Large intestine (tissue), 3 donors: ENCODE results near the gene STK32B. TPM values are rescaled to one million over a fixed set of nuclear protein-coding genes. Genes with fewer than 3 reads are reported as not detected.
"Not testable (repeated sequence)": the region's sequence is repeated elsewhere in the genome, so short reads cannot be mapped to it uniquely, and the experiment has no call there.

Experiments used
- DNase-seq, 2 donors: peaks; one replicate each; pipeline versions ENCODE4 v3.0.0 to v3.0.0-alpha.2; 2013
- H3K27ac ChIP-seq: one replicate; pipeline ENCODE4 v1.5.1; 2013; ENCODE audit warnings: low read length
- H3K27me3 ChIP-seq: 2 replicates; pipeline ENCODE4 v1.6.1; 2013; ENCODE audit warnings: low read length; ENCODE audit not compliant: control insufficient read depth, insufficient read depth
- H3K36me3 ChIP-seq: 2 replicates; pipeline ENCODE4 v1.6.1; 2013; ENCODE audit warnings: low read length; ENCODE audit not compliant: control insufficient read depth, insufficient read depth
- H3K4me1 ChIP-seq: one replicate; pipeline ENCODE4 v1.6.1; 2013; ENCODE audit warnings: low read length; ENCODE audit not compliant: control insufficient read depth, insufficient read depth
- H3K4me3 ChIP-seq: one replicate; pipeline ENCODE4 v1.5.1; 2013; ENCODE audit warnings: low read length
- H3K9me3 ChIP-seq: one replicate; pipeline ENCODE4 v1.6.1; 2013; ENCODE audit warnings: mild to moderate bottlenecking, low read depth, low read length, moderate library complexity; ENCODE audit not compliant: control insufficient read depth
- WGBS: methylation state at CpG from one replicate; pipeline ENCODE4 v1.1.5; 2013; ENCODE audit warnings: low lambda C conversion rate; ENCODE audit not compliant: insufficient coverage; 5-methylcytosine and 5-hydroxymethylcytosine counted together
- polyA plus RNA-seq: library from polyadenylated mRNA; unstranded; fragments of 120-200 nt; gene quantifications from one replicate; pipeline ENCODE4 v1.2.1, GENCODE V29; 2013

Gene STK32B
- polyA plus RNA-seq, 1 donor, result 1.6 TPM

GRCh38 chr4:5215321-5215720 is 164.0 kb downstream of the STK32B start:
- DNase-seq, result no peak
- Histone ChIP-seq H3K27me3 (no peaks in the 10 kb centered on the region), H3K9me3 (no peaks in the 10 kb centered on the region), H3K4me1 (no peaks in the 10 kb centered on the region), H3K27ac (no peak overlapping the region), H3K36me3 (no peaks in the 10 kb centered on the region), H3K4me3 (no peak overlapping the region)
- no CpG with 5 or more reads among the region's 2 CpGs for WGBS

- no peak overlapping the region for H3K4me3 ChIP-seq
Measured at GRCh38 chr4:5217421-5217820, 166.1 kb downstream of the STK32B start.

GRCh38 chr4:5218376-5219069 is 167.2 kb downstream of the STK32B start:
- DNase-seq, result no peak
- Histone ChIP-seq H3K27me3 (no peaks in the 10 kb centered on the region), H3K27ac (no peak overlapping the region), H3K4me1 (no peaks in the 10 kb centered on the region), H3K9me3 (no peaks in the 10 kb centered on the region), H3K36me3 (no peaks in the 10 kb centered on the region), H3K4me3 (no peak overlapping the region)
- no CpG with 5 or more reads among the region's 12 CpGs for WGBS

More at GRCh38 chr4:5217421-5217820, 166.1 kb downstream of the STK32B start:
- no peak overlapping the region for H3K27ac ChIP-seq
- WGBS, result no CpG with 5 or more reads among the region's 1 CpG
- H3K27me3 ChIP-seq, result no peaks in the 10 kb centered on the region
- H3K4me1 ChIP-seq, result no peaks in the 10 kb centered on the region
- H3K9me3 ChIP-seq, result no peaks in the 10 kb centered on the region
- H3K36me3 ChIP-seq, result no peaks in the 10 kb centered on the region
- no peak for DNase-seq

GRCh38 chr4:5220028-5220427 is 168.7 kb downstream of the STK32B start:
- no peaks in the 10 kb centered on the region for H3K4me1 ChIP-seq
- H3K36me3 ChIP-seq, result no peaks in the 10 kb centered on the region
- no peaks in the 10 kb centered on the region for H3K27me3 ChIP-seq
- H3K9me3 ChIP-seq, result no peaks in the 10 kb centered on the region
- WGBS, result no CpG with 5 or more reads among the region's 4 CpGs
- DNase-seq, result no peak
- H3K4me3 ChIP-seq, result no peak overlapping the region
- no peak overlapping the region for H3K27ac ChIP-seq

GRCh38 chr4:5222047-5222446 is 170.8 kb downstream of the STK32B start:
- Histone ChIP-seq H3K4me3 (no peak overlapping the region), H3K27ac (no peak overlapping the region), H3K9me3 (no peaks in the 10 kb centered on the region), H3K4me1 (no peaks in the 10 kb centered on the region), H3K36me3 (no peaks in the 10 kb centered on the region), H3K27me3 (no peaks in the 10 kb centered on the region)
- no peak for DNase-seq

GRCh38 chr4:5222951-5223350 is 171.7 kb downstream of the STK32B start:
- Histone ChIP-seq H3K4me3 (no peak overlapping the region), H3K36me3 (no peaks in the 10 kb centered on the region), H3K9me3 (no peaks in the 10 kb centered on the region), H3K4me1 (no peaks in the 10 kb centered on the region), H3K27ac (no peak overlapping the region), H3K27me3 (no peaks in the 10 kb centered on the region)
- no CpG with 5 or more reads among the region's 1 CpG for WGBS
- DNase-seq, result no peak

GRCh38 chr4:5224340-5224739 is 173.1 kb downstream of the STK32B start:
- Histone ChIP-seq H3K27me3 (no peaks in the 10 kb centered on the region), H3K4me1 (no peaks in the 10 kb centered on the region), H3K4me3 (no peak overlapping the region), H3K9me3 (no peaks in the 10 kb centered on the region), H3K36me3 (no peaks in the 10 kb centered on the region), H3K27ac (no peak overlapping the region)
- WGBS, result no CpG with 5 or more reads among the region's 1 CpG
- DNase-seq, result no peak

- H3K36me3 ChIP-seq, result no peaks in the 10 kb centered on the region
- H3K4me1 ChIP-seq, result no peaks in the 10 kb centered on the region
- WGBS, result no CpG with 5 or more reads among the region's 1 CpG
- no peak for DNase-seq
- no peak overlapping the region for H3K27ac ChIP-seq
- no peaks in the 10 kb centered on the region for H3K9me3 ChIP-seq
- H3K4me3 ChIP-seq, result no peak overlapping the region
- no peaks in the 10 kb centered on the region for H3K27me3 ChIP-seq
Measured at GRCh38 chr4:5232549-5232948, 181.3 kb downstream of the STK32B start.

- Histone ChIP-seq H3K9me3 (no peaks in the 10 kb centered on the region), H3K27ac (no peak overlapping the region), H3K27me3 (no peaks in the 10 kb centered on the region), H3K4me1 (no peaks in the 10 kb centered on the region), H3K4me3 (no peak overlapping the region), H3K36me3 (no peaks in the 10 kb centered on the region)
- no peak for DNase-seq
- no CpG with 5 or more reads among the region's 3 CpGs for WGBS
Measured at GRCh38 chr4:5237086-5237660, 185.9 kb downstream of the STK32B start.

- H3K27ac ChIP-seq, result no peak overlapping the region
- H3K4me1 ChIP-seq, result no peaks in the 10 kb centered on the region
- no peak overlapping the region for H3K4me3 ChIP-seq
- no peaks in the 10 kb centered on the region for H3K36me3 ChIP-seq
- no peaks in the 10 kb centered on the region for H3K9me3 ChIP-seq
- no peaks in the 10 kb centered on the region for H3K27me3 ChIP-seq
- WGBS, result 83% methylated on average over 1 of the region's 4 CpGs
- DNase-seq, result no peak
Measured at GRCh38 chr4:5238173-5238572, 186.9 kb downstream of the STK32B start.

- H3K36me3 ChIP-seq, H3K27me3 ChIP-seq, DNase-seq, H3K27ac ChIP-seq, H3K4me3 ChIP-seq, H3K4me1 ChIP-seq, H3K9me3 ChIP-seq: not testable (repeated sequence)
- WGBS, result no CpG with 5 or more reads among the region's 7 CpGs
Measured at GRCh38 chr4:5247061-5247460, 195.8 kb downstream of the STK32B start.
